Osteocyte (in vitro differentiated cells): Measurements from ENCODE around the gene OPCML. TPM values are rescaled to one million over a fixed set of nuclear protein-coding genes. Genes with fewer than 3 reads are reported as not detected.

Source experiments
- DNase-seq: peaks from one replicate; pipeline ENCODE4 v3.0.0; 2021; ENCODE audit warnings: mixed read lengths; ENCODE audit not compliant: unreplicated experiment; ENCODE audit errors: extremely low spot score
- H3K27ac Mint-ChIP-seq: one replicate; pipeline ENCODE4 v1.8.0; 2021; ENCODE audit warnings: mild to moderate bottlenecking, mixed read lengths; ENCODE audit not compliant: unreplicated experiment
- H3K27me3 Mint-ChIP-seq: one replicate; pipeline ENCODE4 v1.8.0; 2021; ENCODE audit warnings: mixed read lengths; ENCODE audit not compliant: unreplicated experiment
- H3K36me3 Mint-ChIP-seq: one replicate; pipeline ENCODE4 v1.8.0; 2021; ENCODE audit warnings: mixed read lengths; ENCODE audit not compliant: unreplicated experiment
- H3K4me1 Mint-ChIP-seq: one replicate; pipeline ENCODE4 v1.8.0; 2021; ENCODE audit warnings: mixed read lengths; ENCODE audit not compliant: unreplicated experiment
- H3K4me3 Mint-ChIP-seq: one replicate; pipeline ENCODE4 v1.8.0; 2021; ENCODE audit warnings: mild to moderate bottlenecking, moderate library complexity, mixed read lengths; ENCODE audit not compliant: unreplicated experiment
- H3K9me3 Mint-ChIP-seq: one replicate; pipeline ENCODE4 v1.8.0; 2021; ENCODE audit warnings: mixed read lengths; ENCODE audit not compliant: unreplicated experiment
- total RNA-seq: library from RNA; stranded (reverse); gene quantifications from 2 replicates; pipeline ENCODE4 v1.2.1, GENCODE V29; 2021
- TF ChIP-seq, protein P1 (sequence below): fragments of 200-600 bp; sonication (generic); IDR thresholded peaks from 2 replicates; pipeline ENCODE4 v1.5.0; 2021; ENCODE audit warnings: antibody characterized with exemption, mild to moderate bottlenecking, moderate library complexity

Gene OPCML
- total RNA-seq, 1 donor from 2014 or later = 0.11 TPM

GRCh38 chr11:133491680-133492383, 40.5 kb downstream of the OPCML start:
- TF ChIP-seq, protein P1, sequence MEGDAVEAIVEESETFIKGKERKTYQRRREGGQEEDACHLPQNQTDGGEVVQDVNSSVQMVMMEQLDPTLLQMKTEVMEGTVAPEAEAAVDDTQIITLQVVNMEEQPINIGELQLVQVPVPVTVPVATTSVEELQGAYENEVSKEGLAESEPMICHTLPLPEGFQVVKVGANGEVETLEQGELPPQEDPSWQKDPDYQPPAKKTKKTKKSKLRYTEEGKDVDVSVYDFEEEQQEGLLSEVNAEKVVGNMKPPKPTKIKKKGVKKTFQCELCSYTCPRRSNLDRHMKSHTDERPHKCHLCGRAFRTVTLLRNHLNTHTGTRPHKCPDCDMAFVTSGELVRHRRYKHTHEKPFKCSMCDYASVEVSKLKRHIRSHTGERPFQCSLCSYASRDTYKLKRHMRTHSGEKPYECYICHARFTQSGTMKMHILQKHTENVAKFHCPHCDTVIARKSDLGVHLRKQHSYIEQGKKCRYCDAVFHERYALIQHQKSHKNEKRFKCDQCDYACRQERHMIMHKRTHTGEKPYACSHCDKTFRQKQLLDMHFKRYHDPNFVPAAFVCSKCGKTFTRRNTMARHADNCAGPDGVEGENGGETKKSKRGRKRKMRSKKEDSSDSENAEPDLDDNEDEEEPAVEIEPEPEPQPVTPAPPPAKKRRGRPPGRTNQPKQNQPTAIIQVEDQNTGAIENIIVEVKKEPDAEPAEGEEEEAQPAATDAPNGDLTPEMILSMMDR = no peak
- DNase-seq = no peak
- H3K27ac Mint-ChIP-seq = no peak overlapping the region
- H3K36me3 Mint-ChIP-seq = no peaks in the 10 kb centered on the region
- no peaks in the 10 kb centered on the region for H3K4me1 Mint-ChIP-seq
- H3K27me3 Mint-ChIP-seq = no peaks in the 10 kb centered on the region
- peaks cover 26% of the 10 kb centered on the region for H3K9me3 Mint-ChIP-seq
- no peak overlapping the region for H3K4me3 Mint-ChIP-seq

GRCh38 chr11:133480722-133481121, 51.6 kb downstream of the OPCML start:
- no peaks in the 10 kb centered on the region for H3K27me3 Mint-ChIP-seq
- no peaks in the 10 kb centered on the region for H3K4me1 Mint-ChIP-seq
- no peak for DNase-seq
- H3K4me3 Mint-ChIP-seq = no peak overlapping the region
- no peak overlapping the region for H3K27ac Mint-ChIP-seq
- H3K9me3 Mint-ChIP-seq = peaks cover 15% of the 10 kb centered on the region
- no peaks in the 10 kb centered on the region for H3K36me3 Mint-ChIP-seq
- TF ChIP-seq, protein P1 = no peak

- Mint-ChIP-seq H3K27ac (no peak overlapping the region), H3K4me3 (no peak overlapping the region), H3K36me3 (no peaks in the 10 kb centered on the region), H3K9me3 (peaks cover 15% of the 10 kb centered on the region), H3K4me1 (no peaks in the 10 kb centered on the region), H3K27me3 (no peaks in the 10 kb centered on the region)
- TF ChIP-seq, protein P1 = no peak
- no peak for DNase-seq
Measured at GRCh38 chr11:133479209-133479608, 53.1 kb downstream of the OPCML start.

DNA sequence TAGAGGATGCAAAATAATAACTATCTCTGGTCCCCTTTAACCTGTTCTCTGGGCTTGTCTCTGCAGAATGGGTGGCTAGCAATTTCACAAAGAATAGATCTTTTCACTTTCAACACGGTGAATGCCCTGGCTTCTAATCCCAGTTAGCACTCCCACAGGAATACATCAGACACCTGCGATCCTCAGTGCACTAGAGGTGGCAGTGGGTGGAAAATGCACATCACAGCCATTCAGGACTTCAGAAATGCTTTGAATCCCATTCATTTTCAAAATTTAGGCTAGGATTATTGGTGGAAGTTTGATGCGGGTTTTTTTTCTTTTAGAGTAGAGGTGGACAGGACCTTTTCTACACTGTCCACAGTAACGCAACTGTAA, 55.1 kb downstream of the OPCML start:
- TF ChIP-seq, protein P1 = no peak
- H3K4me3 Mint-ChIP-seq = no peak overlapping the region
- H3K9me3 Mint-ChIP-seq = peaks cover 9% of the 10 kb centered on the region
- H3K36me3 Mint-ChIP-seq = no peaks in the 10 kb centered on the region
- H3K27me3 Mint-ChIP-seq = no peaks in the 10 kb centered on the region
- no peak for DNase-seq
- H3K4me1 Mint-ChIP-seq = no peaks in the 10 kb centered on the region
- H3K27ac Mint-ChIP-seq = no peak overlapping the region

DNA sequence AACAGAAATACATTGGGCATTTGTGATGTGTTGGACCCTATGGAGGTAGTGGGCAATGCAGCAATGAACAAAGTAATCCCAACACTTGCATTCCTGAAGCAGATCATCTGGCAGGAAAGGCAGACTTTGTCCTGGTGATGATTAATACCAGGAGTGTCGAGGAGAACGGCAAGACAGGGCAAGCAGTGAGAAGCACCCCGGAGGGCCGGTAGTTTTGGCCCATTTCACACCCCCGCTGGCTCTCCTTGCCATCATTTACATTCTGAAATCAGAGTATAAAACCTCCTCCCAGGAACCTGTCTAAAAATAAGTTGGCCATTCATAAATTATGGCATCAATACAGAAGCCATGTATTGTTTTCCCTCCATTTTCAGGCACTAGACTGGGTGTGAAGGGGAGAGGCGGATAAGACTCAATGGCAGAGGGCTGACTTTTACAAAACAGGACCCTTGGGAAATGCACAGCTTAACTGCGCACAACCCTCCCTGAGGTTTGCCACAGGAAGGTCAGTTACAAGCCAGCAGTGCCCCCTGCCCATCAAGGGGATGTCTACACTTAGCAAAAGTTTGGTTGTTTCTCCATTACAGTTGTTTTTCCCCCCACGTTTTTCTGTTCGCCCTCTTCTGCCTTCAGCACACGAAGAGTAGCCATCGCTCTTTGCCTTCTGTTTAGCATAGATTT, 55.6 kb downstream of the OPCML start:
- Mint-ChIP-seq H3K36me3 (no peaks in the 10 kb centered on the region), H3K27ac (no peak overlapping the region), H3K9me3 (peaks cover 9% of the 10 kb centered on the region), H3K4me3 (no peak overlapping the region), H3K27me3 (no peaks in the 10 kb centered on the region), H3K4me1 (no peaks in the 10 kb centered on the region)
- TF ChIP-seq, protein P1 = no peak
- no peak for DNase-seq
